ENCODE results near the gene TRIM14.

GRCh38 chr9:98136489-98136888 lies 17.5 kb upstream of the TRIM14 start:
- TF ChIP-seq, protein P1, sequence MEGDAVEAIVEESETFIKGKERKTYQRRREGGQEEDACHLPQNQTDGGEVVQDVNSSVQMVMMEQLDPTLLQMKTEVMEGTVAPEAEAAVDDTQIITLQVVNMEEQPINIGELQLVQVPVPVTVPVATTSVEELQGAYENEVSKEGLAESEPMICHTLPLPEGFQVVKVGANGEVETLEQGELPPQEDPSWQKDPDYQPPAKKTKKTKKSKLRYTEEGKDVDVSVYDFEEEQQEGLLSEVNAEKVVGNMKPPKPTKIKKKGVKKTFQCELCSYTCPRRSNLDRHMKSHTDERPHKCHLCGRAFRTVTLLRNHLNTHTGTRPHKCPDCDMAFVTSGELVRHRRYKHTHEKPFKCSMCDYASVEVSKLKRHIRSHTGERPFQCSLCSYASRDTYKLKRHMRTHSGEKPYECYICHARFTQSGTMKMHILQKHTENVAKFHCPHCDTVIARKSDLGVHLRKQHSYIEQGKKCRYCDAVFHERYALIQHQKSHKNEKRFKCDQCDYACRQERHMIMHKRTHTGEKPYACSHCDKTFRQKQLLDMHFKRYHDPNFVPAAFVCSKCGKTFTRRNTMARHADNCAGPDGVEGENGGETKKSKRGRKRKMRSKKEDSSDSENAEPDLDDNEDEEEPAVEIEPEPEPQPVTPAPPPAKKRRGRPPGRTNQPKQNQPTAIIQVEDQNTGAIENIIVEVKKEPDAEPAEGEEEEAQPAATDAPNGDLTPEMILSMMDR (IDR thresholded peaks at IDR 0.05): no peak
- TF ChIP-seq EZH2 (IDR thresholded peaks at IDR 0.05; ENCODE audit: borderline replicate concordance, insufficient read depth, low read depth, low read length, poor library complexity, severe bottlenecking): no peak

All from B cell (primary cell).